Measurements from ENCODE around the gene BYSL. TPM values are rescaled to one million over a fixed set of nuclear protein-coding genes. Genes with fewer than 3 reads are reported as not detected.

BYSL gene
- total RNA-seq, 1 donor from 2014 or later = 79.6 TPM

- Mint-ChIP-seq H3K36me3 (ENCODE audit: low read depth) (peaks cover 72% of the 10 kb centered on the region), H3K4me1 (peaks cover 64% of the 10 kb centered on the region), H3K27me3 (no peaks in the 10 kb centered on the region), H3K9me3 (no peaks in the 10 kb centered on the region), H3K4me3 (peak overlapping the region; percentile 100), H3K27ac (peak overlapping the region; percentile 30)
- DNase-seq = no peak
- intact Hi-C loops (cut with micrococcal nuclease) = loop anchor here (5.0 kb wide), 2 partner anchors 147 to 283 kb away; partner anchors contain the start of genes MRPS10 and TOMM6
These were observed 13.2 kb downstream of the BYSL start for GRCh38 chr6:41934278-41935192.

DNA sequence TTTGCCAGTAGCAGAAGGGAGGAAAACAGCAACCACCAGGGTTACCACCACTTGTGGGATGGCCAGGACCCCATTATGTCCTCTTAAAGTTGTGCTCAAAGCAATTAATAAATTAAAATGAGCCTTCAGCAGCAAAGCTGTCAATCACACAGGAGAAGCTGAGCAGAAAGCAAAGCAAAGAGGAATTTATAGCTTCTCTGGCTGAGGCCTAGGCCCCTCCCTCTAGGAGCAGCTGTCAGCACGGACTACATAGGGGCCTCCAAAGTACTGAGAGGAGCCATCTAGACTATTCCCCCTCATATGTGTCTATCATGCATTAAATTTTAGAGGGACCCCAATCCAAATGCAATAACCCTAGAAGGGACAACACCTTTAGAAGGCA is 13.9 kb downstream of the BYSL start:
- intact Hi-C loops (cut with micrococcal nuclease) = loop anchor here (5.0 kb wide), 2 partner anchors 148 to 282 kb away; partner anchors contain the start of genes MRPS10 and TOMM6
- Mint-ChIP-seq H3K36me3 (ENCODE audit: low read depth) (peaks cover 75% of the 10 kb centered on the region), H3K27me3 (no peaks in the 10 kb centered on the region), H3K4me1 (peaks cover 68% of the 10 kb centered on the region), H3K4me3 (peak overlapping the region; percentile 100), H3K27ac (peak overlapping the region; percentile 30), H3K9me3 (no peaks in the 10 kb centered on the region)
- no peak for DNase-seq

GRCh38 chr6:41935685-41936072 is 14.4 kb downstream of the BYSL start:
- intact Hi-C loops (cut with micrococcal nuclease) = loop anchor here (1.0 to 5.0 kb wide), 7 partner anchors 14 to 282 kb away; partner anchors contain the start of genes BYSL, MED20, MRPS10 and TOMM6
- Mint-ChIP-seq H3K36me3 (ENCODE audit: low read depth) (peaks cover 80% of the 10 kb centered on the region), H3K27ac (peak overlapping the region; percentile 87), H3K4me1 (peaks cover 71% of the 10 kb centered on the region), H3K4me3 (peak overlapping the region; percentile 100), H3K27me3 (no peaks in the 10 kb centered on the region), H3K9me3 (no peaks in the 10 kb centered on the region)
- DNase-seq = no peak

GRCh38 chr6:41936073-41936837 is 15.0 kb downstream of the BYSL start:
- peaks cover 75% of the 10 kb centered on the region for H3K36me3 Mint-ChIP-seq (ENCODE audit: low read depth)
- H3K9me3 Mint-ChIP-seq = no peaks in the 10 kb centered on the region
- DNase-seq = peak; percentile 96
- H3K4me3 Mint-ChIP-seq = peak overlapping the region; percentile 100
- H3K27ac Mint-ChIP-seq = peak overlapping the region; percentile 87
- H3K27me3 Mint-ChIP-seq = no peaks in the 10 kb centered on the region
- peaks cover 68% of the 10 kb centered on the region for H3K4me1 Mint-ChIP-seq
- intact Hi-C loops (cut with micrococcal nuclease) = loop anchor here (1.0 to 5.0 kb wide), 7 partner anchors 15 to 281 kb away; partner anchors contain the start of genes BYSL, MED20, MRPS10 and TOMM6

- H3K4me1 Mint-ChIP-seq = peaks cover 66% of the 10 kb centered on the region
- H3K36me3 Mint-ChIP-seq (ENCODE audit: low read depth) = peaks cover 64% of the 10 kb centered on the region
These were observed 16.2 kb downstream of the BYSL start for GRCh38 chr6:41937472-41937860.

DNA sequence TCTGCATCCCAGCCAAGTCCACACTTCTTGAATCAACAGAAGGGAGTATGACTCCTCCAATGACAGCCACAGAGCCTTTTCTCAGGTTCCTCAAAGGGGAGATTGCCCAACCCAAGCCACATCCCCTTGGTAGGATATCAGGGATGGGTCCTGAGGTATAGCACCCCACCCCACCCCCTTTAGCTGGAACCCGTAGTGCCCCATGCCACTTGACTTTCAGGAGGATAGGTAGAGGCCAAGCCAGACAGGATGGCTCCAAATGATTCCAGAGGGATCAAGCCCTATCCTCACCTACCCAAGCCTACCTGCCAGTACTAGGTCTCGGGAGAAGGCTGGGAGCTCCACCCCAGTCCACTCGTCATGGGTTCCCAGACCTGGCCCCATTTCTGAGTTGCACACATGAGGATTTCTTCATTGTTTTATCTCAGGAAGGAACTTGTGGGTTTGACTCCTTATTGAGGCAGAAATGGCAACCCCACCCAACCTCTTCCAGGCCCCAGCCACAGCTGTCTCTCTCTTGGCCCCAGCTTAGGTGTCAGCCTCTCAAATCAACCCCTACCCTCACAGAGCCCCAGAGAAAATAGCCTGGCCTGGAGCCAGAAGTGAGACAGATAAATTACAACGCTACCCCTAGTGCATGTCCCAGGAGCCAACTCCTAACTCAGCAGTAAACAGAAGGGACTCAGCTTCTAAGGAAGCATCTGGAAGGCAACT is 16.7 kb downstream of the BYSL start:
- H3K27ac Mint-ChIP-seq = peak overlapping the region; percentile 96
- peak; percentile 81 for DNase-seq
- no peaks in the 10 kb centered on the region for H3K9me3 Mint-ChIP-seq
- peak overlapping the region; percentile 100 for H3K4me3 Mint-ChIP-seq
- peaks cover 65% of the 10 kb centered on the region for H3K4me1 Mint-ChIP-seq
- H3K36me3 Mint-ChIP-seq (ENCODE audit: low read depth) = peaks cover 58% of the 10 kb centered on the region
- H3K27me3 Mint-ChIP-seq = no peaks in the 10 kb centered on the region
- intact Hi-C loops (cut with micrococcal nuclease) = loop anchor here (5.0 kb wide), 2 partner anchors 151 to 279 kb away; partner anchors contain the start of genes MRPS10 and TOMM6

More at GRCh38 chr6:41937472-41937860, 16.2 kb downstream of the BYSL start:
- no peaks in the 10 kb centered on the region for H3K9me3 Mint-ChIP-seq
- DNase-seq = no peak
- H3K4me3 Mint-ChIP-seq = peak overlapping the region; percentile 100
- no peaks in the 10 kb centered on the region for H3K27me3 Mint-ChIP-seq
- H3K27ac Mint-ChIP-seq = peak overlapping the region; percentile 96
- intact Hi-C loops (cut with micrococcal nuclease) = loop anchor here (5.0 kb wide), 2 partner anchors 150 to 280 kb away; partner anchors contain the start of genes MRPS10 and TOMM6

GRCh38 chr6:41938590-41939175 is 17.4 kb downstream of the BYSL start:
- peaks cover 66% of the 10 kb centered on the region for H3K4me1 Mint-ChIP-seq
- intact Hi-C loops (cut with micrococcal nuclease) = loop anchor here (5.0 kb wide), 2 partner anchors 151 to 279 kb away; partner anchors contain the start of genes MRPS10 and TOMM6
- peaks cover 56% of the 10 kb centered on the region for H3K36me3 Mint-ChIP-seq (ENCODE audit: low read depth)
- peak overlapping the region; percentile 96 for H3K27ac Mint-ChIP-seq
- H3K9me3 Mint-ChIP-seq = no peaks in the 10 kb centered on the region
- H3K4me3 Mint-ChIP-seq = peak overlapping the region; percentile 100
- no peaks in the 10 kb centered on the region for H3K27me3 Mint-ChIP-seq
- no peak for DNase-seq

DNA sequence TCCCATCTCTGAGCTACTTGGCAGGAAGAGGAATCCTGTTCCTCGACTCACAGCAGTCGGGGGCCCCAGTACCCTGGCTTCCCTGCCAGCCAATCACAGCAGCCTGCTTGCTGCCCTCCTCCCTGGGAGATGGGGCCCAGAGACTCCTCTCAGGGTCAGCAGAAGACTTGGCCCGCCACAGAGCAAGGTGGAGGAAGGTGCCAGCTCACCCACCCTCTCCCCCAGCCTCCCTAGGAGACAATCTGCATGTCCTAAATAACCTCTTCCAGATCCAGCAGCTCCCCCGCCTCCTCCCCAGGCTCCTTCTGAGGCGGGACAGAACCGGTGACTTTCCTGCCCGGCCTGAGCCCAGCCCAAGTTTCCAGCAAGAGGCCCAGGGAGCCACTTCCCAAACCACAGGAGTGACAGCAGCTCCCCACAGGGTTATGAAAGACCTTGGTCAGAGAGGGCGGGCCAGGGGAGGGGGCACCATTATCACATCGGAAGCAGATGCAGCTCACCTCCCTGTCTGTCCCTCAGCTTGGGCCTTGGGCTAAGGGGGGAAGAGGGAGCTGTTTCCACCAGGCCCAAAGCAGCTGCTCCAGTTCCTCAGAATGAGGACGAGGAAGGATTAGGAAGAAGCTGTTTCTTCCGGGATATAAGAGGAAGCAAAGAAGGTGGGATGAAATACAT is 18.0 kb downstream of the BYSL start:
- intact Hi-C loops (cut with micrococcal nuclease) = loop anchor here (5.0 kb wide), 2 partner anchors 152 to 278 kb away; partner anchors contain the start of genes MRPS10 and TOMM6
- DNase-seq = peak; percentile 79
- no peaks in the 10 kb centered on the region for H3K27me3 Mint-ChIP-seq

GRCh38 chr6:41939848-41940758 is 18.8 kb downstream of the BYSL start:
- intact Hi-C loops (cut with micrococcal nuclease) = loop anchor here (2.0 to 5.0 kb wide), 3 partner anchors 71 to 277 kb away; partner anchors contain the start of genes MRPS10 and TOMM6
- Mint-ChIP-seq H3K27me3 (no peaks in the 10 kb centered on the region), H3K27ac (peak overlapping the region; percentile 96), H3K9me3 (no peaks in the 10 kb centered on the region), H3K4me3 (peak overlapping the region; percentile 100), H3K36me3 (ENCODE audit: low read depth) (peaks cover 48% of the 10 kb centered on the region), H3K4me1 (peaks cover 57% of the 10 kb centered on the region)
- DNase-seq = peak; percentile 86

More for the DNA sequence above, 18.0 kb downstream of the BYSL start:
- Mint-ChIP-seq H3K9me3 (no peaks in the 10 kb centered on the region), H3K27ac (peak overlapping the region; percentile 96), H3K36me3 (ENCODE audit: low read depth) (peaks cover 53% of the 10 kb centered on the region), H3K4me1 (peaks cover 65% of the 10 kb centered on the region), H3K4me3 (peak overlapping the region; percentile 100)

DNA sequence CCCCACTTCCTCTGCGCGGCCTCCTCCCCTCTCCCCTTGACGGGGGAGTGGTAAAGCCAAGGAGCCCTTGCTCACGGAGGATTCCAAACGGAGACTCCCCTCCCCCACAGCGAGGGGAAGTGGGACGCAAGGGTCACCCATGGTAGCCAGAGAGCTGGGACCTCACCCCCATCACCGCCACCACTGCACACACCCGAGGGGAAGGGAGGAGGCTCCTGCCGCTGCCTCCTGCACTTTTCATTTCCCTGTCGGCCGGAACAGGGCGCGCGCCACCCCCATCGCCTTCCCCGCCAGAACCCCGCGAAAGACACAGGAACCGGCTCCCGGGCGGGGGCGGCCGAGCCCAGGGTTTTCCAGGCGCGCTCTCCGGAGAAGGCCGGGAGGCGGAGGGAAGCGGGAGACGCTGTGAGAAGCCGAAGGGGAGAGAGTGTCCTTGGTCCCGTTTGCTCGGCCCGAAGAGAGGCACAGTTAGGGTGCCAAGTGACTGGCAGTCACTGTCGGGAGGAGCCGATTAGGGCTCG is 19.5 kb downstream of the BYSL start:
- intact Hi-C loops (cut with micrococcal nuclease) = loop anchor here (1.0 to 2.0 kb wide), 2 partner anchors 20 to 70 kb away; partner anchors contain the start of genes BYSL and MED20
- Mint-ChIP-seq H3K9me3 (no peaks in the 10 kb centered on the region), H3K4me1 (peaks cover 52% of the 10 kb centered on the region), H3K27ac (peak overlapping the region; percentile 96), H3K4me3 (peak overlapping the region; percentile 100), H3K27me3 (no peaks in the 10 kb centered on the region), H3K36me3 (ENCODE audit: low read depth) (peaks cover 44% of the 10 kb centered on the region)
- DNase-seq = peak; percentile 91

Measured in activated CD4-positive, alpha-beta T cell treated with anti-CD3 and anti-CD28 coated beads, Interleukin-2, amount 10 ng/mL, durations not matched to agents 24 days and 14 days (primary cell).